HG02571 (cell line): Measurements from ENCODE around the gene VRK3.

Source experiments
- ATAC-seq: cut with Tn5 transposase; IDR thresholded peaks from one replicate; pipeline ENCODE4 v1.9.1; 2021; ENCODE audit warnings: mild to moderate bottlenecking, moderate library complexity; ENCODE audit not compliant: unreplicated experiment

The VRK3 gene

GRCh38 chr19:49932731-49933131 is 92.4 kb downstream of the VRK3 start:
- no peak for ATAC-seq

- ATAC-seq: no peak
Observed at GRCh38 chr19:49932041-49932451, 93.1 kb downstream of the VRK3 start.

GRCh38 chr19:49931293-49932040 is 93.7 kb downstream of the VRK3 start:
- ATAC-seq: no peak

- ATAC-seq: no peak
Observed at GRCh38 chr19:49930483-49931011, 94.6 kb downstream of the VRK3 start.

GRCh38 chr19:49929611-49930482 is 95.3 kb downstream of the VRK3 start:
- ATAC-seq: peak; percentile 40

- ATAC-seq: peak; percentile 35
Observed at GRCh38 chr19:49929121-49929610, 96.0 kb downstream of the VRK3 start, which contains the start of the genes ATF5 and NUP62. TSS of gene ATF5 (plus strand) at chr19:49929205. CDS start at chr19:49930851, 1,646 bp downstream. TSS of gene NUP62 (minus strand) at chr19:49929504. CDS start at chr19:49909807, 19,697 bp downstream.

GRCh38 chr19:49927526-49928264 is 97.5 kb downstream of the VRK3 start:
- ATAC-seq: no peak

GRCh38 chr19:49926515-49926914 is 98.7 kb downstream of the VRK3 start:
- no peak for ATAC-seq
